Stimulated activated CD8-positive, alpha-beta memory T cell treated with anti-CD3 and anti-CD28 coated beads, Interleukin-7, amount 100 ng/mL, for 48 hours (primary cell): Measurements from ENCODE around the gene SLC38A7.
"Not testable (repeated sequence)": the region's sequence is repeated elsewhere in the genome, so short reads cannot be mapped to it uniquely, and the experiment has no call there.

ENCODE experiments used
- DNase-seq, 2 donors: peaks; one replicate each; pipeline ENCODE4 v3.0.0-alpha.2; 2020; ENCODE audit warnings: low read depth in 1 of 2; ENCODE audit errors: extremely low read depth in 1 of 2

The SLC38A7 gene, protein sequence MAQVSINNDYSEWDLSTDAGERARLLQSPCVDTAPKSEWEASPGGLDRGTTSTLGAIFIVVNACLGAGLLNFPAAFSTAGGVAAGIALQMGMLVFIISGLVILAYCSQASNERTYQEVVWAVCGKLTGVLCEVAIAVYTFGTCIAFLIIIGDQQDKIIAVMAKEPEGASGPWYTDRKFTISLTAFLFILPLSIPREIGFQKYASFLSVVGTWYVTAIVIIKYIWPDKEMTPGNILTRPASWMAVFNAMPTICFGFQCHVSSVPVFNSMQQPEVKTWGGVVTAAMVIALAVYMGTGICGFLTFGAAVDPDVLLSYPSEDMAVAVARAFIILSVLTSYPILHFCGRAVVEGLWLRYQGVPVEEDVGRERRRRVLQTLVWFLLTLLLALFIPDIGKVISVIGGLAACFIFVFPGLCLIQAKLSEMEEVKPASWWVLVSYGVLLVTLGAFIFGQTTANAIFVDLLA

DNA sequence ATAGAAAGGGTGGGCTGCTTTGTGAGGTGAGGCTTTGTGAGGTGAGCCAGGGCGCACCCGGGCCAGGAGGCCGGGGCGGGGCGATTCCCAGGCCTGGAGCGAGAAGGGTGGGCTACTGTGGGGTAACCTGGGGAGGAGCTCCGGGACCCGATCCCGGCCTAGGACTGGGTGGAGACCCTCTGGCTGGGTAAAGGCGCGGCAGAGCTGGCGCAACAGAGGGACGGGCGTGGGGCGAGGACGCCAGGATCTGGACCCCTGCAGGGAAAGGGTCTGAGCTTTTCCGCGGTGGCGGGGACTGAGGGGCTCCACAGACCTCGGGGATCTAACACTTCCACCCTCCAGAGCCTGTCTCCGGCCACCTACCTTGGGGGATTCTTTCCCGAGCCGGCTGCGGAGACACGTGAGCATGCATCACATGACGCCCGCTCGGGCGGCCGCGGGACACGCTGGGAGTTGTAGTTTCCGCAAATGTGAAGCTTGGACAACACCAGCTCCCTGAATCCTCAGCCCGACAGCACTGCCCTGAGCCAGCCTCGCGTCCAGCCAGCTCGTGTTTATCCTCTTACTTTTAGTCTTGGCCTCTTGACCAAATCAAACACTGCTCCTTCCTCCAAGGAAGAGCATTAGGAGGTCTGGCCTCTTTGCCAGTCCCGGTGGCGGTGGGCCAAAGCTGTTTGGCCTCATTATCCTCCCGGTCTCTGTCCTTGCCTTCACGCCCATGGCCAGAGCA lies at the start of gene SLC38A7:
SLC38A7 (minus strand) TSS at position 417 of the 730 bp plus-strand sequence. CDS start 4,644 bp downstream, outside the sequence.
- DNase-seq = peak; percentile 53 to 58

DNA sequence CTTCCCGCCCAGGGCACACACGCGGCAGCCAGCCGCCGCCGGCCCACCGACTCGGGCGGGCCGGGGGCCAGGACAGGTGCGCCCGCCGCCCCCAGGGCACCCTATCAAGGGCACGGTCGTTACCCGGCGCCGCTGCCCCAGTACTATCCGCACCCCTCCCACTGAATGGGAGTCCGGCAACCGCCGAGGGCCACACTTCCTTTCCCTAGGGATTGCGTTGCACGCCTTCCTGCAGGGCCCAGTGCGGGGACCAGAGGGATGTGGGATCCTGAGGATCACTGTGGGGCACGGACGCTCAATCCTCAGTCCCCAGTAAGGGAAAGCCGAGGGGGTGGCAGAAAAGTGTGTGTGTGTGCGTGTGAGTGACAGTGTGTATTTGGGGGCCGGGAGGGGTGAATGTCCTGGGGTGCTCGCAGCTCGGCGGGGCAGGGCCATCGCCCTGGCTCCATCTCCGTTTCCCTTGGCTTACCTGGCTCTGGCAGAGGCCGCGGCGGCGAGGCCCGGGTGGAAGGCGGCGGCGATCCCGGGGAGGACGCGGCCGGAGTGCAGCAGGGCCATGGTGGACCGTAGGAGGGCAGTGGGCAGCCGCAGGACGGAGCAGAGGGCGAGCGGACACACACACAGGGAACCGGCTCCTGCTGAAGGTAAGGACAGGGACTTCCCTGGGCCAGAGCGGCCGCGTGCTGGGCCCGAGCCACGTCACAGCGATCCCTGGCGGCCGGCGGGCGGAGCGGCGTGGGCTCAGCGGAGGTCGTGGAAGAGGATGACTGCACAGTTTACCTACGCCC lies 49.3 kb upstream of the SLC38A7 start, which contains the start of gene GOT2:
GOT2 (minus strand) TSS at position 646 of the 788 bp plus-strand sequence; CDS start at position 558, 88 bp downstream.
- DNase-seq = peak; percentile 67 to 72

DNA sequence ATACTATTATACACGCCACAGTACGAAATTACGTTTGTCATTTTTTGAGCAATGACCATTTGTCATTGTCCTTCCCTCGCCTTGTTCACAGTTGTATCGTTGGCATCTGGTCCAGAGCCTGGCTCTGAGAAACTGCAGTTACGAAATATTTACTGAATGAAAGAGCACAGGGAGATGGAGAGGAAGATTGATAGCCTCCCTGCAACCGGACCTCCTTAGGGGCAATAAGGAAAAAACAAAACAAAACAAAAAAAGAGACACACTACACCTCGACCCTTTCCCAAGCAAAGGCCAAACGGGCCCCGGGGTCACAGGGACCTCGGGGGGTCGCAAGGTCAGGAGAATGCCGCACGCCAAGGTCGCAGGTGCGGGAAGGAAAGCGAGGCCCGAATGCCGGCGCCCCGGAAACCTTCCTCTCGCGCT lies 48.7 kb upstream of the SLC38A7 start:
- DNase-seq = no peak

DNA sequence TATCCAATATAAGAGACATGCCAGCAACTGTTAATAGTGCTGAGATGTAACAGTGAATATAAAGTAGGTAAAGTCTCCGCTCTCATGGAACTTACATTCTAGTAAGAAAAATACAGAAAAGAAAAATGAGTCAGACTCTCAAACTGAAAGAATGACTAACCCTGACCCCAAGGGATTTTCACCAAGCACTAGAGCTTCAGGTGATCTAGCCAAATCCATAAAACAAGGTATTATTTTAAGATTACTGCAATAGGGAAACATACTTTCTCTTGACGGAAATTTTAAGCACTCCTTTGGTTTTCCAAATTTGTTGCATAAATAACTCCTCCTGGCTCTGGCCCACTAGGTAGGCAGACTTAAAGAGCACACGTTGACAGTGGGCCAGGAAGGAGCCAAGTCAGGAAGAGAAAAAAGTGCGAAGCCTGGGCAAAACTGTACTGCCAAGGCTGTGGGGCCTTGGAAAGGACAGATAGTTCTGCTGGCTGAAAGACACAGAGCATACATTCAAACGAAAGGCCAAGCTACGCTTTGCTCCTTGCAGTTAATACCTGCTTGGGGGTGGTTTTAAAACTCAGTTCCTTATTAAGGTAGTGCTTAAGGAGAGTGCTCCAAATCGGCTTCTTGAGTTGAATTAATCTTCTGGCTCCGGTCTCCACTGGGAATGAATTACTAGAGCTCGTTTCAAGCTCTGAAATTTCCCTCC lies 48.1 kb upstream of the SLC38A7 start:
- DNase-seq = no peak

DNA sequence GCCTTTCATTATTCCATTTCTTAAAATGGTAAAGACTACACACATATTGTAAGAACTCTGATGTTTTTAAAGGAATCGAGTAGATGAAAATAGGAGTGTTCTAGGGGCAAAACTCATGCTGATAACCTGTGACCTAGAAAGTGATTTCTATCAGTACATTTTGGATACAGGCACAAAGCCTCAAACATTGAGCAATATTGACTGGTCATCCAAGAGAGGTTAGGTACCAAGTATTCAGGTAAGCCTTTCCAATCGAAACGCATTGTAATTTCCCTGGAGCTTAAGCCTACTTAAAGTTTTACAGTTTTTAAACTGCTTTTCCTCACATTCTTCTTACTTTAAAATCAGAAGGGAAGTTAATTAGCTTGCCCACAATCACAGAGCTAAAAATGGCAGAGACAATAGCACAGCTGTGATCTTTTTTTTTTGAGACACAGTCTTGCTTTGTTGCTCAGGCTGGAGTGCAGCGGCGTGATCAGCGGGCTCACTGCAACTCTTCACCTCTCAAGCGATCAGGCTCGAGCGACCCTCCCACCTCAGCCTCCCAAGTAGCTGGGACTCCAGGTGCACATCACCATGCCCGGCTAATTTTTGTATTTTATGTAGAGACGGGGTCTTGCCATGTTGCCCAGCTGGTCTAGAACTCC lies 46.3 kb upstream of the SLC38A7 start:
- no peak for DNase-seq

DNA sequence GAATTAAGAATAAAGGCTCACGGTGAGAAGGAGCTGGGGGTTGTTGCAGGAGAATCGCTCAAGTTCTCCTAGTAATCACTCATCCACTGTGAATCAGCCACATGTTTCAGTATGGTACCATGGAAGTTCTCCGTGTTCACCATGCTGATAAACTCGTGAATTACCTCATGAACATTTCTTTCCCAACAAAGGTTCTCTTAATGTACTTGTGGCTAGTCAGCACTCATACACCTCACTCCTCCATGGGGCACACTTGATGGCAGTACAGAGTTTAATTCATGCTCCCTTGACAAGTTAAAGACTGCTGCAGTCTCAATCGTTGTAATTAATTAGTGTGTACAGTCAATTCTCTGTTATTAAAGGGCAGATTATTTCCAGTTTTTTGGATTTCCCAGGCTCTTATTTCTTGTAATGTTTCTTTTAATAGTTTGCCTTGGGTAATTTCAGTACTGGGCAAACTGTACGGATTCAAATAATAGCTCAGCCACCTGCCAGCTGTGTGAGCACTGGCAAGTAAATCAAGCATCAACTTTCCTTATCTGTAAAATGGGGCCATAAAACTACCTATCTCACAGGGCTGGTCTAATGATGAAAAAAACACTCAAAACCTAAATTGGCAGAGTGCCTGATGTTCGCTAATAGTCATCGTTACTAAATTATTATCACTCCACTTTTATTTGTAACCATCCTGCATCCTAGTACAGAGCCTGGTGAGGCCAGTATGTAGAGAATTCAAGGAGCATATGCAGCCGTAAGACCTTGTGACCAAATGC lies 43.4 kb upstream of the SLC38A7 start:
- no peak for DNase-seq

DNA sequence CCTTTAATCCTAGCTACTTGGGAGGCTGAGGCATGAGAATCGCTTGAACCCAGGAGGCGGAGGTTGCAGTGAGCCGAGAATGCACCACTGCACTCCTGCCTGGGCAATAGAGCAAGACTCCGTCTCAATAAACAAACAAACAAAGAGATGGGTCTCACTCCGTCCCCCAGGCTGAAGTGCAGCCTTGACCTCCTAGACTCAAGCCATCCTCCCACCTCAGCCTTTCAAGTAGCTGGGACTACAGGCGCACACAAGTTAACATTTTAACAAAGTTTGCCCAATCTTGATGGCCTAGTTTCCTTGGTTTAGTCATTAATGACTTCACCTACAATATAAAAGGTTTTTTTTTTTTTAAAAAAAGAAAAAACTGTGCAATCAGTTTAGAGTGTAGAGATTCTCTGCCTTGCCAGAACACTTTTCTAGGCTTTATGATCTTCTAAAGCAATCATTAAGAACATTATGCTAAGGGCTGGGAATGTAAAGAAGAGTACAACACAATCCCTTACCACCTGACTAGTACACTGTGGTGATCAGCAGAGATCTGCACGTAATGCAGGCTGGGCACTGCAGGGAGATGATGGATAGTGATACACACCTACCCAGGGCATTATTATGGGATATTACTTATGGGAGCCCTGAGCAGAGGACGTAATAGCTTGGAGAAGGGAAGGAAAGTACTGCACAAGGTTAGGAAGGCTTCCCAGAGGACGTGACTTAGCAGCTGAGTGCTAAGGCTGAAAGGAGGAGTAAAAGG lies 42.6 kb upstream of the SLC38A7 start:
- DNase-seq = no peak

DNA sequence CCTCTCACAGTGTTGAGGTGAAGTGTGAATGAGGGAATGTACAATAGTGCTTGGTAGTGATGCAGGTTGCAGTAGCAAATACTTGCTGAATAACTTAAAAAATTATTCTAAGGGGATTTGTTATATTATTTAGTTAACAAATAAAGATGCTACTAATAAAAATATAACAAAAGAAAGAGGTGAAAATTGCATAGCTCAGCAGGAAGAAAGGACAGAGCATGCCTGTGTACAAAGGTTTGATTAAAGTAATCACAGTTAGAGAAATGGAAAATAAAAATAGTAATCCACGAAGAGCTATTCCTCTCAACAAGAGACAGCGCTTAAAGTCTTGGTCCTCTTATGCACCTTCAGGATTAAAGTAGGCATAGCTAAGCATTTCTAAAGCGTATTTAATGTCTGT lies 38.5 kb upstream of the SLC38A7 start:
- DNase-seq = no peak

DNA sequence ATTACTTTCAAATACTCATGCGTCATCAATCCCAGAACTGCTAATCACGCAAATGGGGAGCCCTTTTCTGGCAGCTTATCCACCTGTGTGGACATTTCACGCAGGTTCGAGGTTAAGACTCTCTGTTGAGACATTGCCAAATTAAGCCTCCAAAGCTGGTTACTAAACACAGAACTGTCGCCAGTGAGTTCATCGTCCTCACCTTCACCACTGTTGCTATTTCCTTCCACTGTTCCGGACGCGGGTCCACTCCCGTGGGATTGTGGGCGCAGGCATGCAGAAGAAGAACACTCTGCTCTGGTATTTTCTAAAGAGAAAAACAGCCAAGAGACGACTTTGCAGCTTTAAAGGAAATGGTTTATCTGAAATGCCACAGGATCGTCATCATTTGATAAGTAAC lies 33.4 kb upstream of the SLC38A7 start:
- DNase-seq = no peak

DNA sequence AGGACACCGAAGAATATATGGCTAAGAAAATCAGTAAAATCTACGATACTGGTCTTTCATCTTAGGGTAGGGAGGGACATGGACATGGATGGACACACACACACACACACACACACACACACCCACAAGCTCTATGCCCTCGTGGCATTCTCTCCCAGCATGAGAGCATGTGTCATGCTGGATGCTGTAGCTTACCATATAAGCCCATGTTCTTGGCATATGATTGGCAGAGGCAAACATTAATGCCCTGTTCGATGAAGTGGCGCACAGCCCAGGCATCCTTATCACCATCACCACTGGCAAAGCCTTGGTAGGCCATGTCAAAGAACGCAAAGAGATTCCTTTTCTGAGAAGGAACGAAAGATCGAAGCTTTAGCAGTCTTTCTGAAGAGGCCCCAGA lies 31.9 kb upstream of the SLC38A7 start:
- DNase-seq = no peak

DNA sequence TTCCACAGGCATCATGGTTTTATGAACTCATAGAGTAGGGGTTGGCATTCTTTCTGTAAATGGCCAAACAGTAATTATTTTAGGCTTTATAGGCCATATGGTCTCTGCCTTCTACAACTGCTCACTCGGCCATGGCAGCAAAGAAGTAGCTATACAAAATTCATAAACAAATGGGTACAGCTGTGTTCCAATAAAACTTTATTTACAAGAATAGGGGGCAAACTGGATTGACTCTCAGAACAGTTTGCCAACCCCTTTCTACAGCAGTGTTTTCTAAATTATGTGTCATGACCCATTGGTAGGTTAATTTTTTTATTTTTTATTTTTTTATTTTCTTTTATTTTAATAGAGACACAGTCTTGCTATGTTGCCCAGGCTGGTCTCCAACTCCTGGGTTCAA lies 29.2 kb upstream of the SLC38A7 start:
- no peak for DNase-seq

DNA sequence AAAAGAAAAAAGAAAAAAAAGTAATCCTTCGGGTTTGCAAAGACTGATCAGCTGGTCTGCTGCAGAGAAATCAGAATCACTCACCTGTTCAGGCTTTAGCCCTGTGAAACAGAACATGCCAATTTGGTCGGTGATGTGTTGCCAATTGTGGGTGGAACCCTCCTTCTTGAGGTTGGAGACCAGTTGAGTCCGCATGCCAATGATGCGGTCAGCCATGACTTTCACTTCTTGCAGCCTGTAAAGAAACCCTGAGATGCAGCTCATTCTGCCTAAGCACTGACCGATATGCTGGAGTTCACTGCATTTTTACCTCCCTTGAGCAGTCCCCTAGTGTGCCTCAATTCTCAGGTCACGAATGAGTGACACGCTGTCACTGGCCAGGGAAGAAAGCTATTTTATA lies 24.8 kb upstream of the SLC38A7 start:
- DNase-seq = no peak

DNA sequence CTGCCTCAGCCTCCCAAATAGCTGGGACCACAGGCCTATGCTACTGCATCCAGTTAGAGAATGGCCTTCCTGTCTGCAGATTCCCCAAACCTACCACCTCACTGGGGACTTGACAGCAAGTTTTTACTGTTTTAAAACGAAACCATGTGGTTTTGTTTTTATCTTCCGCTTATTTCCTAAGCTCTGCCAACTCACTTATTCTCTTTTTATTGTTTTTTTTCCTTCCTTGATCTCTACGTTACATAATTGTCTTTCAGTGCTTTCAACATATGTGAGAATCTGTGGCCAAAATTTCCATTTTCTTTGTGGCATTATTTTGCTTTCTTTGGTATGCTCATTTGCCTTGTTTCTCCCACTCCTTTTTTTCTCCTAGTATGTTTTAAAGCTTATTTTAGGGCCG lies 14.6 kb upstream of the SLC38A7 start:
- no peak for DNase-seq

DNA sequence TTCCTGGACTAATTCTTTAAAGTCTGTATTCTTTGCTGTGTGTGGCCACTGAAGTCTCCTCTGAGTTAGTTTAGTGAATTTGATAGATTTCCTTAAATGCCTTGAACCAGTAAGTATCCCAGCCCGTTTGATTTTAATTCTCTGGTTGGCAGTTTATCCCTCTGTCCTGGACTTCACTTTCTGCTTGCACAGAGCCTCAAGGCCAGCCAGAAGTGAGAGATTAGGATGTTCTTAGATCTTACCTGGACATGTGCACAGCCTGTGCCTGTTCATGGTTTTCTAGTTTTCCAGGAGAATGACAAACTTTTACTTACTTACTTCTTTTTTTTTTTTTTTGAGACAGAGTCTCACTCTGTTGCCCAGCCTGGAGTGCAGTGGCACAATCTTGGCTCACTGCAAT lies 10.8 kb upstream of the SLC38A7 start:
- DNase-seq = no peak

DNA sequence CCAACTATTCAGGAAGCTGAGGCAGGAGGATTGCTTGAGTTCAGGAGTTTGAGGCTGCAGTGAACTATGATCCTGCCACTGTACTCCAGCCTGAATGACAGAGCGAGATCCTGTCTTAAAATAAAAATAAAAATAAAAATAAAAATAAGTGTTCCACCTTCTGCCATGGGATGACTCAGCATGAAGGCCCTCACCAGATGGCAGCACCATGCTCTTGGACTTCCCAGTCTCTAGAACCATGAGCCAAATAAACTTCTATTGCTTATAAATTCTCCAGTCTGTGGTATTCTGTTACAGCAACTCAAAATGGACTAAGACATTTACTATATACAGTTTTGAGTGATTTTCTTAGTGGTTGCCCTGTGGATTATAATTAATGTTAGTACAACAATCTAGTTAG lies 7.9 kb upstream of the SLC38A7 start:
- no peak for DNase-seq

DNA sequence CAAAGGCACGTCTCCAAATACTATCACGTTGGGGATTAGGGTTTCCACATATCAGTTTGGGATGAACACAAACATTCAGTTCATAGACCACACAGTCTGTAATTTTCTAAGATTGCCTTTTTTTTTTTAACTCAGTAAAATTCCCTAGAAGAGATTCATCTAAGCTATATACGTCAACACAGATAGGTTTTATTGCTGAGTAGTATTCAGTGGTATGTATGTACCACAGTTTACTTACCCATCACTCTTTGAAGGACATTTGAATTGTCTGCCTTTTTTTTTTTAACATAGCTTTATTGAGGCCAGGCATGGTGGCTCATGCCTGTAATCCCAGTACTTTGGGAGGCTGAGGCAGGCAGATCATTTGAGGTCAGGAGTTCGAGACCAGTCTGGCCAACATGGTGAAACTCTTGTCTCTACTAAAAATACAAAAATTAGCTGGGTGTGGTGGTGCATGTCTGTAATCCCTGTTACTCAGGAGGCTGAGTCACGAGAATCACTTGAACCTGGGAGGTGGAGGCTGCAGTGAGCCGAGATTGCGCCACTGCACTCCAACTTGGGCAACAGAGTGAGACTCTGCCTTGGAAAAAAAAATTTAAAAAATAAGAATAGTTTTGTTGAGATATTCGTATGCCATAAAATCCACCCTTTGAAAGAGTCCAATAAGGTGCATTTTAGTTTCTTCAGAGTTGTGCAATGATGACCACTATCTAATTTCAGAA lies 2.6 kb upstream of the SLC38A7 start:
- not testable (repeated sequence) for DNase-seq

DNA sequence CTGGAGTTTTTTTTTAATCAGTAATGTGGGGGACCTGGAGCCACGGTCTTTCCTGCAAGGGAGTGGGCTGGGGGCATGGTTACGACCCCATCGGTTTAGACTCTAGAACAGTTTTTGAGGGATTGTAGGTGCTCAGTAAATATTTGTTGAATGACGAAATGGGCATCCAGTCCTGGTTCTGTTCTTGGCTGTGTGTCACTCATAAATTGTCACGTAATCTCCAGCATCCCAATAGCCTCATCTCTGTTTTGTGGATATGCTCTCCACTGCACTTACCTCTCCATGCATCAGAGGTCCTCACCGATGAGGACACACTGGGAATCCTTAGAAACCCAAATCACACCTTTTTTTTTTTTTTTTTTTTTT lies 497 bp upstream of the SLC38A7 start:
- no peak for DNase-seq

DNA sequence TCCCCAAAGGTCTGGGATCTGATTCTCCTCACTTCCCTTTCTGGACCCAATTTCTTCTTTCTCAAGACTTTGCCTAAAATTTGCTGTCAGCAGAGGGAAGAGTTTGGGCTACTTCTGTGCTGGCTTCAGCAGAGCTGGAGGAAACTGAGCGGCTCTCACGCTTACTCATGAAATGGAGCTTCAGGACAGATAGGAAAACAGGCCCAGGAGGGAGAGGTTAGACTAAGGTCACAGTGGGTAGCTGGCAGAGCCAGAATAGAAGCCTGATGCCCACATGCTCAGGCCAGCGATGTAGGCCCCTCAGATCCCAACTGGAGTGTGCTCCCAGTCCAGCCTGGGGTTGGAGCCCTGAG lies 593 bp downstream of the SLC38A7 start:
- DNase-seq = no peak
